ENCODE measurements around the gene GRM2.

- TF ChIP-seq CTCF (IDR thresholded peaks at IDR 0.05; ENCODE audit: borderline replicate concordance, extremely low read depth, low read length, poor library complexity, severe bottlenecking), result no peak
- no peak for TF ChIP-seq EZH2 (IDR thresholded peaks at IDR 0.05; ENCODE audit: borderline replicate concordance, low read depth, low read length, severe bottlenecking)
These were observed 2.1 kb downstream of the GRM2 start for GRCh38 chr3:51709004-51709420.

Measured in DND-41 (cell line).